Neural cell (in vitro differentiated cells): ENCODE data around the gene HAND1. TPM values are rescaled to one million over a fixed set of nuclear protein-coding genes. Genes with fewer than 3 reads are reported as not detected.

Experiments
- H2AFZ ChIP-seq: fragments of 200-600, 300-800 bp; sonication (generic), shearing (Covaris generic); 2 replicates; pipeline ENCODE4 v1.6.0; 2014; ENCODE audit warnings: low read depth, mild to moderate bottlenecking, antibody characterized with exemption, low read length, moderate library complexity
- H3F3A ChIP-seq: fragments of 200-600 bp; shearing (Covaris generic); 2 replicates; pipeline ENCODE4 v1.6.1; 2016; ENCODE audit warnings: mild to moderate bottlenecking, moderate library complexity, mixed read lengths, antibody characterized with exemption, low read length; ENCODE audit not compliant: insufficient read depth, poor library complexity, severe bottlenecking
- H3K27ac ChIP-seq: fragments of 200-600, 300-800 bp; sonication (generic), shearing (Covaris generic); 2 replicates; pipeline ENCODE4 v1.5.1; 2014; ENCODE audit warnings: mild to moderate bottlenecking, low read length, moderate library complexity
- H3K27me3 ChIP-seq: fragments of 300-800, 200-600 bp; sonication (generic), shearing (Covaris generic); 2 replicates; pipeline ENCODE4 v1.6.0; 2014; ENCODE audit warnings: mild to moderate bottlenecking, low read depth, low read length, moderate library complexity; ENCODE audit not compliant: insufficient read depth
- H3K36me3 ChIP-seq: fragments of 300-800, 200-600 bp; sonication (generic), shearing (Covaris generic); 2 replicates; pipeline ENCODE4 v1.5.1; 2014; ENCODE audit warnings: mild to moderate bottlenecking, antibody characterized with exemption, low read length, moderate library complexity; ENCODE audit not compliant: insufficient read depth
- H3K4me2 ChIP-seq: fragments of 300-800, 200-600 bp; sonication (generic), shearing (Covaris generic); 2 replicates; pipeline ENCODE4 v1.6.0; 2014; ENCODE audit warnings: mild to moderate bottlenecking, low read length
- H3K4me3 ChIP-seq: fragments of 300-800, 200-600 bp; sonication (generic), shearing (Covaris generic); 2 replicates; pipeline ENCODE4 v1.5.1; 2014; ENCODE audit warnings: mild to moderate bottlenecking, low read length, moderate library complexity
- H3K79me2 ChIP-seq: fragments of 200-600 bp; shearing (Covaris generic); replicated peaks from 2 replicates; pipeline ENCODE4 v1.6.0; 2014; ENCODE audit warnings: mild to moderate bottlenecking, low read length, moderate library complexity; ENCODE audit not compliant: insufficient read depth
- H3K9ac ChIP-seq: fragments of 300-800, 200-600 bp; sonication (generic), shearing (Covaris generic); 2 replicates; pipeline ENCODE4 v1.6.1; 2016; ENCODE audit warnings: mild to moderate bottlenecking, low read length, mixed read lengths
- H3K9me2 ChIP-seq: fragments of 200-600 bp; shearing (Covaris generic); 2 replicates; pipeline ENCODE4 v1.6.1; 2016; ENCODE audit warnings: mild to moderate bottlenecking, low read length, mixed read lengths; ENCODE audit not compliant: insufficient read depth
- H3K9me3 ChIP-seq: fragments of 200-600, 300-800 bp; sonication (generic), shearing (Covaris generic); 2 replicates; pipeline ENCODE4 v1.6.1; 2016; ENCODE audit warnings: mild to moderate bottlenecking, mixed run types, low read length, moderate library complexity, mixed read lengths
- H4K20me1 ChIP-seq: fragments of 200-600 bp; shearing (Covaris generic); 2 replicates; pipeline ENCODE4 v1.6.1; 2016; ENCODE audit warnings: mild to moderate bottlenecking, mixed run types; ENCODE audit not compliant: insufficient read depth
- EP300 ChIP-seq: fragments of 450-650 bp; conservative IDR thresholded peaks from 2 replicates; pipeline ENCODE4 v1.6.1; 2014; ENCODE audit warnings: antibody characterized with exemption, mild to moderate bottlenecking, moderate library complexity; ENCODE audit not compliant: poor library complexity, severe bottlenecking
- EZH2 ChIP-seq: fragments of 200-600, 300-800 bp; shearing (Covaris generic), sonication (generic); IDR thresholded peaks from 2 replicates; pipeline ENCODE4 v1.6.1; 2014; ENCODE audit warnings: antibody characterized with exemption, low read length, borderline replicate concordance, mild to moderate bottlenecking; ENCODE audit not compliant: insufficient read depth, poor library complexity, severe bottlenecking
- MXI1 ChIP-seq: fragments of 450-650 bp; conservative IDR thresholded peaks from 2 replicates; pipeline ENCODE4 v1.6.1; 2014; ENCODE audit warnings: antibody characterized with exemption, mild to moderate bottlenecking; ENCODE audit not compliant: poor library complexity, severe bottlenecking
- POLR2AphosphoS5 ChIP-seq: IDR thresholded peaks from 2 replicates; pipeline ENCODE4 v1.6.1; 2012
- RAD21 ChIP-seq: fragments of 450-650 bp; conservative IDR thresholded peaks from 2 replicates; pipeline ENCODE4 v1.6.1; 2014; ENCODE audit warnings: antibody characterized with exemption, mild to moderate bottlenecking, moderate library complexity
- SMC3 ChIP-seq: fragments of 450-650 bp; conservative IDR thresholded peaks from 2 replicates; pipeline ENCODE4 v1.6.1; 2014; ENCODE audit warnings: antibody characterized with exemption, mild to moderate bottlenecking, moderate library complexity; ENCODE audit not compliant: poor library complexity
- TAF1 ChIP-seq: IDR thresholded peaks from 2 replicates; pipeline ENCODE4 v1.6.1; 2012; ENCODE audit warnings: low read depth
- polyA plus RNA-seq: library from polyadenylated mRNA; depleted of rRNA; stranded (reverse); fragments of >200 nt; gene quantifications from 2 replicates; pipeline ENCODE4 v1.2.3, GENCODE V29; 2014
- TF ChIP-seq, protein P1 (sequence below): IDR thresholded peaks from 2 replicates; pipeline ENCODE4 v1.6.1; 2012; ENCODE audit warnings: borderline replicate concordance
- TF ChIP-seq, protein P2 (sequence below): fragments of 450-650 bp; IDR thresholded peaks from 2 replicates; pipeline ENCODE4 v1.5.1; 2014; ENCODE audit warnings: antibody characterized with exemption, mild to moderate bottlenecking, moderate library complexity; ENCODE audit not compliant: poor library complexity, severe bottlenecking

Gene HAND1
- polyA plus RNA-seq, 1 donor from 2014 or later = not detected

DNA sequence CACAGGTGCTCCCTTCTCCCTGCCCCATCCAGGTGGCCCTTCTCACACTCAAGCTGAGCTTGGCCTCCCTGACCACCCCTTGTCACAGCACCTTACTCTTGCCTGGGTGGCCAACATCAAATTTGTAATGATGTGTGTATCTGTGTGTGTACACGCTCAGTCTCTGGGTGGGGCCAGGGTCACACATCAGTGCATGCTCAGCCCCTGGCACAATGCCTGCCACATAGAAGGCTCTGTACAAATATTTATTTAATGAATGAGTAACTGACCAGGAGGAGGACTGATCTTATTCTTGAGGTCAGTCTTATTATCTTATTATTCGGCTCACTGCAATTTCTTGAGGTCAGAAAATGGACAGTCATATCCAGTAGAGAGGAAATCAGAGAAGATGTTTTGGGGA, 41.3 kb upstream of the HAND1 start:
- Histone ChIP-seq H3K79me2 (no peaks in the 10 kb centered on the region), H3K27me3 (no peaks in the 10 kb centered on the region), H3K27ac (no peak overlapping the region), H2AFZ (no peak overlapping the region), H4K20me1 (no peaks in the 10 kb centered on the region), H3K4me2 (no peak overlapping the region), H3K9ac (no peak overlapping the region), H3K9me3 (no peaks in the 10 kb centered on the region), H3K36me3 (no peaks in the 10 kb centered on the region), H3K4me3 (no peak overlapping the region), H3F3A (no peaks in the 10 kb centered on the region), H3K9me2 (no peaks in the 10 kb centered on the region)
- TF ChIP-seq, protein P1, sequence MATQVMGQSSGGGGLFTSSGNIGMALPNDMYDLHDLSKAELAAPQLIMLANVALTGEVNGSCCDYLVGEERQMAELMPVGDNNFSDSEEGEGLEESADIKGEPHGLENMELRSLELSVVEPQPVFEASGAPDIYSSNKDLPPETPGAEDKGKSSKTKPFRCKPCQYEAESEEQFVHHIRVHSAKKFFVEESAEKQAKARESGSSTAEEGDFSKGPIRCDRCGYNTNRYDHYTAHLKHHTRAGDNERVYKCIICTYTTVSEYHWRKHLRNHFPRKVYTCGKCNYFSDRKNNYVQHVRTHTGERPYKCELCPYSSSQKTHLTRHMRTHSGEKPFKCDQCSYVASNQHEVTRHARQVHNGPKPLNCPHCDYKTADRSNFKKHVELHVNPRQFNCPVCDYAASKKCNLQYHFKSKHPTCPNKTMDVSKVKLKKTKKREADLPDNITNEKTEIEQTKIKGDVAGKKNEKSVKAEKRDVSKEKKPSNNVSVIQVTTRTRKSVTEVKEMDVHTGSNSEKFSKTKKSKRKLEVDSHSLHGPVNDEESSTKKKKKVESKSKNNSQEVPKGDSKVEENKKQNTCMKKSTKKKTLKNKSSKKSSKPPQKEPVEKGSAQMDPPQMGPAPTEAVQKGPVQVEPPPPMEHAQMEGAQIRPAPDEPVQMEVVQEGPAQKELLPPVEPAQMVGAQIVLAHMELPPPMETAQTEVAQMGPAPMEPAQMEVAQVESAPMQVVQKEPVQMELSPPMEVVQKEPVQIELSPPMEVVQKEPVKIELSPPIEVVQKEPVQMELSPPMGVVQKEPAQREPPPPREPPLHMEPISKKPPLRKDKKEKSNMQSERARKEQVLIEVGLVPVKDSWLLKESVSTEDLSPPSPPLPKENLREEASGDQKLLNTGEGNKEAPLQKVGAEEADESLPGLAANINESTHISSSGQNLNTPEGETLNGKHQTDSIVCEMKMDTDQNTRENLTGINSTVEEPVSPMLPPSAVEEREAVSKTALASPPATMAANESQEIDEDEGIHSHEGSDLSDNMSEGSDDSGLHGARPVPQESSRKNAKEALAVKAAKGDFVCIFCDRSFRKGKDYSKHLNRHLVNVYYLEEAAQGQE = no peak
- TF ChIP-seq RAD21 = no peak
- no peak for TF ChIP-seq SMC3
- TF ChIP-seq EP300 = no peak
- TF ChIP-seq TAF1 = no peak
- TF ChIP-seq POLR2AphosphoS5 = no peak
- TF ChIP-seq EZH2 = no peak
- TF ChIP-seq, protein P2, sequence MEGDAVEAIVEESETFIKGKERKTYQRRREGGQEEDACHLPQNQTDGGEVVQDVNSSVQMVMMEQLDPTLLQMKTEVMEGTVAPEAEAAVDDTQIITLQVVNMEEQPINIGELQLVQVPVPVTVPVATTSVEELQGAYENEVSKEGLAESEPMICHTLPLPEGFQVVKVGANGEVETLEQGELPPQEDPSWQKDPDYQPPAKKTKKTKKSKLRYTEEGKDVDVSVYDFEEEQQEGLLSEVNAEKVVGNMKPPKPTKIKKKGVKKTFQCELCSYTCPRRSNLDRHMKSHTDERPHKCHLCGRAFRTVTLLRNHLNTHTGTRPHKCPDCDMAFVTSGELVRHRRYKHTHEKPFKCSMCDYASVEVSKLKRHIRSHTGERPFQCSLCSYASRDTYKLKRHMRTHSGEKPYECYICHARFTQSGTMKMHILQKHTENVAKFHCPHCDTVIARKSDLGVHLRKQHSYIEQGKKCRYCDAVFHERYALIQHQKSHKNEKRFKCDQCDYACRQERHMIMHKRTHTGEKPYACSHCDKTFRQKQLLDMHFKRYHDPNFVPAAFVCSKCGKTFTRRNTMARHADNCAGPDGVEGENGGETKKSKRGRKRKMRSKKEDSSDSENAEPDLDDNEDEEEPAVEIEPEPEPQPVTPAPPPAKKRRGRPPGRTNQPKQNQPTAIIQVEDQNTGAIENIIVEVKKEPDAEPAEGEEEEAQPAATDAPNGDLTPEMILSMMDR = no peak
- TF ChIP-seq MXI1 = no peak

DNA sequence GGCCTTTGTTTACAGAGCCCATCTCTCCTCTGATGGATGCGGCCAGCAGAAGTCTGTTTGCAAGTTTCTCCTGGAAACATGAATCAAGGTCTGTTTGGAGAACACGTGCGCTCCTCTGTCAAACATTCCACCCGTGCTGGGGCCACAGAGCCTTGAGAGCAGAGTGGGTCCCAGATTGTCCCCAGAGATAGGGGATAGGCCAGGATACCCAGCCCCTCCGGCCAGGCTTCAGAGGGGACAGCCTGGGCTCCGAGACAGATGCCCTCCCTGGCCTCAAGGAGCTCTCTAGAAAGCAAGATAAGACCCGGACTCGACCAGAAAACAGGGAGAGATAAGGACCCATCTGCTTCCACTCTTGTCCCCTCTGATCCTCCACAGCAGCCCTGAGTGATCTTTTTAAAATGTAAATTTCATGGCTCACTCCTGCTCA, 40.4 kb upstream of the HAND1 start:
- Histone ChIP-seq H3F3A (no peaks in the 10 kb centered on the region), H3K27ac (no peak overlapping the region), H3K9me3 (no peaks in the 10 kb centered on the region), H3K9me2 (no peaks in the 10 kb centered on the region), H4K20me1 (no peaks in the 10 kb centered on the region), H3K36me3 (no peaks in the 10 kb centered on the region), H3K79me2 (no peaks in the 10 kb centered on the region), H3K27me3 (no peaks in the 10 kb centered on the region), H2AFZ (no peak overlapping the region), H3K4me3 (no peak overlapping the region), H3K4me2 (no peak overlapping the region), H3K9ac (no peak overlapping the region)
- no peak for TF ChIP-seq RAD21
- TF ChIP-seq MXI1 = no peak
- TF ChIP-seq, protein P2 = no peak
- TF ChIP-seq SMC3 = no peak
- no peak for TF ChIP-seq EP300
- TF ChIP-seq, protein P1 = no peak
- no peak for TF ChIP-seq EZH2
- no peak for TF ChIP-seq POLR2AphosphoS5
- TF ChIP-seq TAF1 = no peak
